Natural killer cell (primary cell): ENCODE measurements around the gene AXDND1. TPM values are rescaled to one million over a fixed set of nuclear protein-coding genes. Genes with fewer than 3 reads are reported as not detected.

Source experiments
- ATAC-seq, 3 donors: fragments of 150-1000 bp in 2 of 3; fragments of 200-7000 bp in 1 of 3; cut with Tn5 transposase; 1 replicate in 1 of 3; 2 replicates in 2 of 3; pipeline ENCODE4 v1.10.0; 2021; ENCODE audit warnings: mild to moderate bottlenecking in 2 of 3, moderate library complexity in 2 of 3
- DNase-seq, 2 donors: peaks; one replicate each; pipeline versions ENCODE4 v3.0.0 to v3.0.0-alpha.2; 2013 to 2021; ENCODE audit warnings: mixed read lengths in 1 of 2
- H3K27ac ChIP-seq: one replicate; pipeline ENCODE4 v1.5.1; 2013; ENCODE audit warnings: mild to moderate bottlenecking, low read length
- H3K27me3 ChIP-seq: one replicate; pipeline ENCODE4 v1.6.1; 2013; ENCODE audit warnings: low read length; ENCODE audit not compliant: control insufficient read depth, insufficient read depth
- H3K36me3 ChIP-seq: one replicate; pipeline ENCODE4 v1.6.1; 2013; ENCODE audit warnings: low read length; ENCODE audit not compliant: control insufficient read depth, insufficient read depth
- H3K4me1 ChIP-seq: one replicate; pipeline ENCODE4 v1.6.1; 2013; ENCODE audit warnings: low read length; ENCODE audit not compliant: control insufficient read depth, insufficient read depth
- H3K4me3 ChIP-seq: one replicate; pipeline ENCODE4 v1.5.1; 2013; ENCODE audit warnings: low read length
- H3K9me3 ChIP-seq: one replicate; pipeline ENCODE4 v1.6.1; 2013; ENCODE audit warnings: low read length; ENCODE audit not compliant: control insufficient read depth, insufficient read depth
- H3K27ac Mint-ChIP-seq, 2 donors: one replicate each; pipeline ENCODE4 v1.8.0; 2022; ENCODE audit warnings: mild to moderate bottlenecking in 2 of 2, mixed read lengths in 2 of 2, moderate library complexity in 1 of 2
- H3K27me3 Mint-ChIP-seq, 2 donors: one replicate each; pipeline ENCODE4 v1.8.0; 2022; ENCODE audit warnings: low read depth in 2 of 2, mixed read lengths in 2 of 2
- H3K36me3 Mint-ChIP-seq: one replicate; pipeline ENCODE4 v1.8.0; 2022; ENCODE audit warnings: mixed read lengths
- H3K4me1 Mint-ChIP-seq, 2 donors: one replicate each; pipeline ENCODE4 v1.8.0; 2022; ENCODE audit warnings: mixed read lengths in 2 of 2
- H3K4me3 Mint-ChIP-seq: one replicate; pipeline ENCODE4 v1.8.0; 2022; ENCODE audit warnings: mild to moderate bottlenecking, moderate library complexity, mixed read lengths
- H3K9me3 Mint-ChIP-seq, 2 donors: one replicate each; pipeline ENCODE4 v1.8.0; 2022; ENCODE audit warnings: mixed read lengths in 2 of 2
- CTCF ChIP-seq: fragments of 200-600 bp; IDR thresholded peaks from one replicate; pipeline ENCODE4 v1.8.0; 2022; ENCODE audit warnings: antibody characterized with exemption
- WGBS: methylation state at CpG from one replicate; pipeline ENCODE4 v1.1.7; 2013; ENCODE audit warnings: missing lambda C conversion rate; ENCODE audit not compliant: insufficient coverage; 5-methylcytosine and 5-hydroxymethylcytosine counted together
- intact Hi-C: fragments of 100-400 bp; cut with micrococcal nuclease; formaldehyde crosslinking; loops from one replicate; pipeline ENCODE4 v1.14.2; 2022
- total RNA-seq, 4 donors: library from RNA; stranded (reverse); fragments of 120-200 nt in 1 of 4; gene quantifications; one replicate each; pipeline versions ENCODE4 v1.2.3 to v1.2.4, GENCODE V29; 2013 to 2022

Gene AXDND1
- total RNA-seq, 3 donors from 2014 or later (not counting 1 experiment from before 2014, with no cell fraction given): 0.78 to 2.0 (median 1.7) TPM

DNA sequence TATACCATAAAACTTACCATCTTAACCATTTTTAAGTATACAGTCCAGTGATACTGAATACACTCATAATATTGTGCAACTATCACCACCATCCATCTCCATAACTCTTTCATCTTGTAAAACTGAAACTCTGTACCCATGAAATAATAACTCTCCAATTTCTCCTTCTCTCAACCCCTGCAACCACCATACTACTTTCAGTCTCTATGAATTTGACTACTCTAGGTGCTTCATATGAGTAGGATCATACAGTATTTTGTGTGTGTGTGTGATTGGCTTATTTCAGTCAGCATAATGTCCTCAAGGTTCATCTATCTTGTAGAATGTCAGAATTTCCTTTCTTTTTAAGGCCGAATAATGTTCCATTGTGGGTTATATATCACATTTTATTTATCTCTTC is 192.3 kb downstream of the AXDND1 start:
- ATAC-seq: no peak
- no peaks in the 10 kb centered on the region for H3K36me3 ChIP-seq
- TF ChIP-seq CTCF: no peak
- H3K27me3 Mint-ChIP-seq: no peaks in the 10 kb centered on the region
- H3K27me3 ChIP-seq: no peaks in the 10 kb centered on the region
- H3K4me1 ChIP-seq: no peaks in the 10 kb centered on the region
- no peaks in the 10 kb centered on the region for H3K9me3 ChIP-seq
- intact Hi-C loops: no loop called here
- H3K27ac Mint-ChIP-seq: no peak overlapping the region
- no peak overlapping the region for H3K4me3 ChIP-seq
- H3K36me3 Mint-ChIP-seq: no peaks in the 10 kb centered on the region
- DNase-seq: no peak
- H3K27ac ChIP-seq: no peak overlapping the region
- no peaks in the 10 kb centered on the region for H3K4me1 Mint-ChIP-seq
- WGBS: no CpG with 5 or more reads among the region's 1 CpG
- no peak overlapping the region for H3K4me3 Mint-ChIP-seq
- H3K9me3 Mint-ChIP-seq: peaks cover 0 to 2% of the 10 kb centered on the region in 2 donors

- Mint-ChIP-seq H3K36me3 (peaks cover 7% of the 10 kb centered on the region), H3K9me3 (peaks cover 0 to under 1% of the 10 kb centered on the region in 2 donors), H3K4me3 (no peak within 1 kb of the TSS), H3K4me1 (peaks cover 0 to 5% of the 10 kb centered on the region in 2 donors), H3K27me3 (peaks cover 43% of the 10 kb centered on the region in 2 donors), H3K27ac (no peak within 1 kb of the TSS)
- Histone ChIP-seq H3K4me1 (no peaks in the 10 kb centered on the region), H3K4me3 (no peak within 1 kb of the TSS), H3K36me3 (no peaks in the 10 kb centered on the region), H3K27ac (no peak within 1 kb of the TSS), H3K27me3 (peaks cover 9% of the 10 kb centered on the region), H3K9me3 (no peaks in the 10 kb centered on the region)
- intact Hi-C loops: no loop called here
- 9% methylated on average over 77 of the region's 77 CpGs for WGBS
- TF ChIP-seq CTCF: no peak
- DNase-seq (no peak), ATAC-seq (no peak)
These were observed 209.9 kb downstream of the AXDND1 start, which contains the start of gene NPHS2 for GRCh38 chr1:179575497-179576314. NPHS2 (minus strand) TSS chr1:179575948; CDS start chr1:179575864, 84 bp downstream.

DNA sequence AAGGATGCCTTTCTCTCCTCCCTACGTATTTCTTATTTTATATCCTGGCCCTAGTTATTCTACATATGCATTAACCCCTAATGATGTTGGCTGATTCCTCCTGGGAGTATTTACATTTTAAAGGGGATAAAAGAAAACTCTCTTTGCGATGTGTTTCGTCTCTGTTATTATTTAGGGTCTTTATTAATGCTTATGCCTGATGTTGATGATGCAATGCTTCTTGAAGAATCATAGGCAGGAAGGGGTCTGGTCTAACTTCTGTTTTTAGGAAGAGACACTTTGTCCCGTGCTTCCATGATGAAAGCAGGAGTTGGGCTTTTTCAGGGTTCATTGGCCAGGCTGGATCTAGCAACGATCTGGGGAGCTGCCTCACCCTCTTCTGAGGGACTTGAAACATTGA is 210.7 kb downstream of the AXDND1 start:
- DNase-seq (no peak), ATAC-seq (no peak)
- Histone ChIP-seq H3K36me3 (no peaks in the 10 kb centered on the region), H3K4me3 (no peak overlapping the region), H3K27me3 (peaks cover 9% of the 10 kb centered on the region), H3K9me3 (no peaks in the 10 kb centered on the region), H3K4me1 (no peaks in the 10 kb centered on the region), H3K27ac (no peak overlapping the region)
- Mint-ChIP-seq H3K27me3 (peaks cover 43% of the 10 kb centered on the region in 2 donors), H3K4me3 (no peak overlapping the region), H3K27ac (no peak overlapping the region), H3K4me1 (peaks cover 0 to 5% of the 10 kb centered on the region in 2 donors), H3K9me3 (no peaks in the 10 kb centered on the region), H3K36me3 (peaks cover 7% of the 10 kb centered on the region)
- 17% methylated on average over 5 of the region's 5 CpGs for WGBS
- intact Hi-C loops: no loop called here
- TF ChIP-seq CTCF: no peak
